Motor neuron (in vitro differentiated cells): Measurements from ENCODE around the gene ACAD11. TPM values are rescaled to one million over a fixed set of nuclear protein-coding genes. Genes with fewer than 3 reads are reported as not detected.

Experiments
- total RNA-seq, 8 experiments: library from RNA; unstranded; fragments of 300-600 nt; gene quantifications; 2 replicates each; pipeline versions ENCODE4 v1.2.3 to v1.2.4, GENCODE V29; 2022

Gene ACAD11
- total RNA-seq, 8 experiments from 2014 or later = 13.9 to 47.3 (median 27.3) TPM

Other genes starting within 250 kb of the ACAD11 start
- 10 to 100 TPM; 18.6 to 51.0 (median 30.2) TPM for gene DNAJC13, start 242.3 kb downstream of the ACAD11 start, total RNA-seq
- gene ACKR4, start 62.5 kb downstream of the ACAD11 start, total RNA-seq = 1 to 10 TPM in 7 of 8 experiments, under 1 TPM in 1; 0.29 to 4.9 (median 1.8) TPM
- 10 to 100 TPM; 25.8 to 48.4 (median 37.3) TPM for gene UBA5, start 520 bp upstream of the ACAD11 start, total RNA-seq
- 10 to 100 TPM in 7 of 8 experiments, 1 to 10 TPM in 1; 8.2 to 42.9 (median 16.7) TPM for gene NPHP3, start 62.6 kb upstream of the ACAD11 start, total RNA-seq